NCI-H526 (cell line): Measurements from ENCODE around the gene TRMT10A.
"Not testable (repeated sequence)": the region's sequence is repeated elsewhere in the genome, so short reads cannot be mapped to it uniquely, and the experiment has no call there.

ENCODE experiments used
- DNase-seq, 2 experiments: peaks; one replicate each; lab custom pipeline; 2025; lab: John Stamatoyannopoulos, UW

The TRMT10A gene

GRCh38 chr4:99540277-99540939, 23.4 kb downstream of the TRMT10A start:
- no peak for DNase-seq

- no peak for DNase-seq
These were observed 26.2 kb downstream of the TRMT10A start for GRCh38 chr4:99537674-99538073.

GRCh38 chr4:99536848-99537247, 27.0 kb downstream of the TRMT10A start:
- no peak for DNase-seq

GRCh38 chr4:99536271-99536670, 27.6 kb downstream of the TRMT10A start:
- no peak for DNase-seq

GRCh38 chr4:99534699-99535098, 29.1 kb downstream of the TRMT10A start:
- not testable (repeated sequence) for DNase-seq

GRCh38 chr4:99529956-99530355, 33.9 kb downstream of the TRMT10A start:
- no peak for DNase-seq

- peak in 1 of 2 experiments; percentile 1 for DNase-seq
These were observed 34.6 kb downstream of the TRMT10A start for GRCh38 chr4:99529228-99529627.

GRCh38 chr4:99518601-99519295, 45.1 kb downstream of the TRMT10A start:
- DNase-seq, result no peak

- no peak for DNase-seq
These were observed 53.1 kb downstream of the TRMT10A start, which contains the start of gene C4orf17 for GRCh38 chr4:99510721-99511120. Gene C4orf17, plus strand, starts transcription at chr4:99511021. Its CDS starts 2,061 bp downstream, at chr4:99513082.

GRCh38 chr4:99507762-99508161, 56.1 kb downstream of the TRMT10A start:
- no peak for DNase-seq

- no peak for DNase-seq
These were observed 56.5 kb downstream of the TRMT10A start for GRCh38 chr4:99507349-99507748.

GRCh38 chr4:99506781-99507180, 57.1 kb downstream of the TRMT10A start:
- no peak for DNase-seq

- no peak for DNase-seq
These were observed 58.9 kb downstream of the TRMT10A start for GRCh38 chr4:99504804-99505502.
